Gastrocnemius medialis (tissue), 4 donors: ENCODE results near the gene CCDC127. TPM values are rescaled to one million over a fixed set of nuclear protein-coding genes. Genes with fewer than 3 reads are reported as not detected.

Source experiments
- ATAC-seq, 2 donors: fragments of 150-250 bp; one replicate each; pipeline ENCODE4 v1.9.1; 2016
- DNase-seq, 2 donors: peaks; one replicate each; pipeline ENCODE4 v3.0.0-alpha.2; 2019
- H3K27ac ChIP-seq, 4 donors: fragments of 200-600 bp; sonication (generic); 1 replicate in 1 of 4; 2 replicates in 3 of 4; pipeline ENCODE4 v1.5.1; 2016 to 2018; ENCODE audit warnings: mild to moderate bottlenecking in 2 of 4, moderate library complexity in 1 of 4
- H3K27me3 ChIP-seq, 3 donors: fragments of 200-600 bp; sonication (generic) in 2 of 3; 1 replicate in 1 of 3; 2 replicates in 2 of 3; pipeline versions ENCODE4 v1.5.1 to v1.6.0; 2016 to 2019; ENCODE audit warnings: mild to moderate bottlenecking in 1 of 3, moderate library complexity in 1 of 3
- H3K36me3 ChIP-seq, 2 donors: fragments of 200-600 bp; sonication (generic) in 1 of 2; one replicate each; pipeline ENCODE4 v1.5.1; 2017 to 2018
- H3K4me1 ChIP-seq, 2 donors: fragments of 200-600 bp; sonication (generic) in 1 of 2; one replicate each; pipeline ENCODE4 v1.5.1; 2016 to 2017; ENCODE audit warnings: mild to moderate bottlenecking in 2 of 2
- H3K4me3 ChIP-seq, 4 donors: fragments of 200-600 bp; sonication (generic) in 3 of 4; 1 replicate in 1 of 4; 2 replicates in 3 of 4; pipeline ENCODE4 v1.5.1; 2016 to 2019; ENCODE audit warnings: mild to moderate bottlenecking in 2 of 4
- H3K9me3 ChIP-seq, 3 donors: fragments of 200-600 bp; sonication (generic) in 2 of 3; 1 replicate in 1 of 3; 2 replicates in 2 of 3; pipeline ENCODE4 v1.5.1; 2016 to 2019
- POLR2A ChIP-seq, 2 donors: fragments of 450-650 bp; IDR thresholded peaks; one replicate each; pipeline ENCODE4 v1.6.1; 2017; ENCODE audit warnings: antibody characterized with exemption in 2 of 2, mild to moderate bottlenecking in 2 of 2, moderate library complexity in 2 of 2
- in situ Hi-C, 4 donors: fragments of 200-750 bp; cut with MboI; loops; one replicate each; pipeline versions ENCODE4 v1.15.0 to v1.8.0; 2017; ENCODE audit warnings: low sequenced_read_pairs in 4 of 4
- intact Hi-C: fragments of 100-400 bp; cut with DNase I; formaldehyde crosslinking; loops from one replicate; pipeline ENCODE4 v1.15.1; 2023; ENCODE audit warnings: low total_unique reads
- total RNA-seq, 4 donors: library from RNA; depleted of rRNA; stranded (reverse); fragments of >200 nt; gene quantifications; one replicate each; pipeline versions ENCODE4 v1.1.0 to v1.2.3, GENCODE V29; 2016
- TF ChIP-seq, protein P1 (sequence below), 5 experiments: fragments of 450-650 bp in 3 of 5; fragments of 200-600 bp in 2 of 5; sonication (generic) in 2 of 5; IDR thresholded peaks in 4 of 5; conservative IDR thresholded peaks in 1 of 5; 1 replicate in 4 of 5; 2 replicates in 1 of 5; pipeline ENCODE4 v1.5.1; 2016 to 2019; ENCODE audit warnings: antibody characterized with exemption in 5 of 5, mild to moderate bottlenecking in 3 of 5, moderate library complexity in 3 of 5

CCDC127 gene
- total RNA-seq, 4 donors from 2014 or later, result 5.7 to 11.1 (median 7.8) TPM

DNA sequence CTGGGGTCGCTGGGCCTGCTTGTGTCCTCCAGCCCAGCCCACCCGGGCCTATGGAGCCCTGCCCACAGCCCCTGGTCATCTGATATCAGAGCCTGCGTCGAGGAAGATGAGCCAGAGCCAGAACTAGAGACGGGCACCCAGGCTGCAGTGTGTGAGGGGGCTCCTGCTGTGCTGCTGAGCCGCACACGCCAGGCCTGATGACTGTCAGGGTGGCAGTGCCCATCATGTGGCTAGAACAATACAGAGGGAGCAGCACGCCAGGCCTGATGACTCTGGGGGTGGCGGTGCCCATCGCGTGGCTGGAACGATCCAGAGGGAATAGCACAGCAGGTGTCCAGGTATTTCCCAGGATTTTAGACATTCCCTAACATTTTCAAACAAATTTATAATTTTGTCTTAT is 35.8 kb downstream of the CCDC127 start:
- Histone ChIP-seq H3K27ac (no peak overlapping the region), H3K27me3 (peaks cover 0 to 5% (median 0%) of the 10 kb centered on the region in 3 donors), H3K36me3 (no peaks in the 10 kb centered on the region), H3K9me3 (no peaks in the 10 kb centered on the region), H3K4me3 (no peak overlapping the region), H3K4me1 (peaks cover 3 to 6% of the 10 kb centered on the region in 2 donors)
- in situ Hi-C loops (no loop called here), intact Hi-C loops (no loop called here)
- ATAC-seq, result no peak
- no peak for DNase-seq
- no peak for TF ChIP-seq POLR2A (IDR thresholded peaks at IDR 0.05)
- TF ChIP-seq, protein P1, sequence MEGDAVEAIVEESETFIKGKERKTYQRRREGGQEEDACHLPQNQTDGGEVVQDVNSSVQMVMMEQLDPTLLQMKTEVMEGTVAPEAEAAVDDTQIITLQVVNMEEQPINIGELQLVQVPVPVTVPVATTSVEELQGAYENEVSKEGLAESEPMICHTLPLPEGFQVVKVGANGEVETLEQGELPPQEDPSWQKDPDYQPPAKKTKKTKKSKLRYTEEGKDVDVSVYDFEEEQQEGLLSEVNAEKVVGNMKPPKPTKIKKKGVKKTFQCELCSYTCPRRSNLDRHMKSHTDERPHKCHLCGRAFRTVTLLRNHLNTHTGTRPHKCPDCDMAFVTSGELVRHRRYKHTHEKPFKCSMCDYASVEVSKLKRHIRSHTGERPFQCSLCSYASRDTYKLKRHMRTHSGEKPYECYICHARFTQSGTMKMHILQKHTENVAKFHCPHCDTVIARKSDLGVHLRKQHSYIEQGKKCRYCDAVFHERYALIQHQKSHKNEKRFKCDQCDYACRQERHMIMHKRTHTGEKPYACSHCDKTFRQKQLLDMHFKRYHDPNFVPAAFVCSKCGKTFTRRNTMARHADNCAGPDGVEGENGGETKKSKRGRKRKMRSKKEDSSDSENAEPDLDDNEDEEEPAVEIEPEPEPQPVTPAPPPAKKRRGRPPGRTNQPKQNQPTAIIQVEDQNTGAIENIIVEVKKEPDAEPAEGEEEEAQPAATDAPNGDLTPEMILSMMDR (IDR thresholded peaks at IDR 0.05 in 4 of 5, conservative IDR thresholded peaks at IDR 0.05 in 1 of 5), result no peak

DNA sequence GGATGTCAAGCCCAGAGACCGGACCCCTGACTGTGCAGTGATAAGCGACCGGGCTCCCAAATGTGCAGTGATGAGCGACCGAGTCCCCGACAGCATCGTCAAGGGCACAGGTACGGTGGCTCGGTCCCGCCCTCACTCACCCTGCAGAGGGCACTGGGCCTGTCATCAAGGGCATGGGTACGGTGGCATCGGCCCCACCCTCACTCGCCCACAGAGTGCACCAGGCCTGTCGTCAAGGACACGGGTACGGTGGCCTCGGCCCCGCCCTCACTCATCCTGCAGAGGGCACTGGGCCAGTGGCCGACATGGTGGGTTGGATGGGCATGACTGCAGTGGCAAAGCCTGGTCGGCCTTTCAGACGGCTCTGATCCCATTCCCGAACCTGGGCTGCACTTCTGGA is 36.4 kb downstream of the CCDC127 start:
- in situ Hi-C loops, result no loop called here
- intact Hi-C loops, result no loop called here
- H3K9me3 ChIP-seq, result no peaks in the 10 kb centered on the region
- TF ChIP-seq, protein P1 (IDR thresholded peaks at IDR 0.05 in 4 of 5, conservative IDR thresholded peaks at IDR 0.05 in 1 of 5), result no peak
- no peak for TF ChIP-seq POLR2A (IDR thresholded peaks at IDR 0.05)
- H3K4me1 ChIP-seq, result peaks cover 3 to 6% of the 10 kb centered on the region in 2 donors
- no peak overlapping the region for H3K27ac ChIP-seq
- no peak for DNase-seq
- no peaks in the 10 kb centered on the region for H3K36me3 ChIP-seq
- no peak overlapping the region for H3K4me3 ChIP-seq
- peaks cover 0 to 5% (median 0%) of the 10 kb centered on the region in 3 donors for H3K27me3 ChIP-seq
- no peak for ATAC-seq

DNA sequence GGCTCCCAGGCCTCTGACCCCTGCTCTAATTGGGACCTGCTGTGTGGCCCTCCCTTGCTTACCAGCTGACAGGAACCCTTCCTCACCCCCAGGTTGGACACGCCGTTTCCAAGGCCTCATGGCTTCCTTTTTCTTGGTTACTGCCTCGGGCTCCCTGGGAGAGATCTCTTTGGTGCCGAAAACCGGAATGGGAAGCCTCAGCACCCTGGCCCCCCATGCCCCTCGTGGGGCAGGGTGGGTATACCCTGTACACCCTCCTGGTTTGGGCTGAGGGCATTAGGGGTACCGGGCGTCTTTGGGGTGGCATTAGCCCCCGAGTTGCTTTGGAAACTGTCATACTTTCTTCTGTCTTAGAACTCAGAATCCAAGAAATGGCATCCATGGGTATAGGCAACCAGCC is 36.8 kb downstream of the CCDC127 start:
- Histone ChIP-seq H3K27me3 (peaks cover 0 to 5% (median 0%) of the 10 kb centered on the region in 3 donors), H3K27ac (no peak overlapping the region), H3K4me3 (no peak overlapping the region), H3K4me1 (peaks cover 3 to 6% of the 10 kb centered on the region in 2 donors), H3K36me3 (no peaks in the 10 kb centered on the region), H3K9me3 (no peaks in the 10 kb centered on the region)
- DNase-seq (no peak), ATAC-seq (no peak)
- intact Hi-C loops (no loop called here), in situ Hi-C loops (no loop called here)
- no peak for TF ChIP-seq POLR2A (IDR thresholded peaks at IDR 0.05)
- TF ChIP-seq, protein P1 (IDR thresholded peaks at IDR 0.05 in 4 of 5, conservative IDR thresholded peaks at IDR 0.05 in 1 of 5), result no peak

DNA sequence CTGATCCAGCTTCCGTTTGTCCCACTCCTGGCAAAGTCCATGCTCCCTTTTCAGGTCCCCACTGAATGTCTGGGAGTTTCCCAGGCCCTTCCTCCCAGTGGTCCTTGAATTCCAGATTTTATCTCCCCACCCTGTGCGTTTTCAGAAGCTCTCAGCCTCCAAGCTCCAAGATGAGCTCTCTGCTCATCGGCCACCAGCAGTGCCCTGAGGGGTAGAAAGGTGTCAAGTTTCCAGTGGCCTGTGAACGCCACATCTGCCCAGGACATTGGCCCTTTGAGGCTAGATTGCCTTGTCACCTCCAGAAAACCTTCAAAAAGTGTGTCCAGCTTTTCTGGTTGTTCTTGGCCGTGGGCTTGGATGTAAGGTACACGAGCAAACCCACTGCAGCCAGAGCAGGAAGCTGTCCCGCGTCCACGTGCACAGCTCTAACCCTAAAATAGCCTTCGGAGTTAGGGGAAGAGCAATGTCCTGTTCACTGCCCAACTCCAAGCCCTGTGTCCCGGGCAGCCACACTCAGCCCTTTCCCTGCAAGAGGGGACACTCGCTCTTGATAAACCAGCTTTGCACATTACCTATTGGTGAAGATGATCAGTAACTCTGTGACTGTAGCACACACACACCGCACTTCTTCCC is 37.6 kb downstream of the CCDC127 start:
- Histone ChIP-seq H3K4me3 (no peak overlapping the region), H3K27ac (no peak overlapping the region), H3K4me1 (peaks cover 3 to 6% of the 10 kb centered on the region in 2 donors), H3K9me3 (no peaks in the 10 kb centered on the region), H3K36me3 (no peaks in the 10 kb centered on the region), H3K27me3 (peaks cover 0 to 5% (median 0%) of the 10 kb centered on the region in 3 donors)
- in situ Hi-C loops, result no loop called here
- ATAC-seq (peak; percentile 41 to 60), DNase-seq (no peak)
- TF ChIP-seq POLR2A (IDR thresholded peaks at IDR 0.05), result no peak
- TF ChIP-seq, protein P1 (IDR thresholded peaks at IDR 0.05 in 4 of 5, conservative IDR thresholded peaks at IDR 0.05 in 1 of 5), result no peak
- intact Hi-C loops, result no loop called here

DNA sequence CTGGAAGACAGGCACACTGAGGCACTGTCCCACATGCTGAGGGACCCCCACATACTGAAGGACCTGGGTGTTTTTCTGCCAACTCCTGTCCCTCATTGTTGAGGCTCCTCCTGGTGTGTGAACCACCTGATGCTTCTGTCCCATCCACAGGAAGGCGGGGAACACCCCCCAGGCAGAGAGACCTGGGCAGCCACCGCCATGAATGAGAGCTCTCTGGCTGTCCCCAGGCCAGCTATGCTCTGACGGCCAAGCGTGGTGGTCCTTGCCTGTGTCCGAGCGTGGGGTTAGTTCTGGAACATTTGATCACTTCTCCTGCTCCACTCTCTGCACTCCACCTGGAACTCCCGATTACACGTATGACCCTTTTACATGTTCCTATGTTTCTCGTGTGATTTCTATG is 38.6 kb downstream of the CCDC127 start:
- TF ChIP-seq, protein P1 (IDR thresholded peaks at IDR 0.05 in 4 of 5, conservative IDR thresholded peaks at IDR 0.05 in 1 of 5), result no peak
- no peak for TF ChIP-seq POLR2A (IDR thresholded peaks at IDR 0.05)
- in situ Hi-C loops (no loop called here), intact Hi-C loops (no loop called here)
- Histone ChIP-seq H3K4me1 (peaks cover 3 to 6% of the 10 kb centered on the region in 2 donors), H3K27ac (no peak overlapping the region), H3K36me3 (no peaks in the 10 kb centered on the region), H3K9me3 (no peaks in the 10 kb centered on the region), H3K4me3 (no peak overlapping the region), H3K27me3 (peaks cover 0 to 5% (median 0%) of the 10 kb centered on the region in 3 donors)
- DNase-seq, result no peak
- ATAC-seq, result no peak
